ENCODE measurements around the gene RRAGD.

The RRAGD gene

DNA sequence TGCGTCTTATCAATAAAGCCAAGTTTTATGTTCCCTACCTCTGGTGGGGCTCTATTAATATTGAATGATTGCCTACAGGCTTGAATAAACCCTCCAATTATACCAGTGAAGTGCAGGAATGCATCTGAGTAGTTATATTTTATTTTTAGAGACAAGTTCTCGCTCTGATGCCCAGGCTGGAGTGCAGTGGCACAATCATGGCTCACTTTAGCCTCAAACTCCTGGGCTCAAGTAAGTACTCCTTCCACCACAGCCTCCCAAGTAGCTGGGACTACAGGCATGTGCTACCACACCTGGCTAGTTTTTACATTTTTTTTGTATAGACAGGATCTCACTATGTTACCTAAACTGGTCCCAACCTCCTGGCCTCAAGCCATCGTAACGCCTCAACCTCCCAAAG, 33.4 kb downstream of the RRAGD start:
- Histone ChIP-seq H3K9me3 (no peaks in the 10 kb centered on the region), H3K4me1 (peaks cover 4% of the 10 kb centered on the region), H3K36me3 (no peaks in the 10 kb centered on the region; the same call in 1 of the 2 replicates), H3K4me3 (ENCODE audit: low read depth, low read length) (no peak overlapping the region), H3K27me3 (no peaks in the 10 kb centered on the region)
- DNase-seq, result no peak
- TF ChIP-seq, protein P1, sequence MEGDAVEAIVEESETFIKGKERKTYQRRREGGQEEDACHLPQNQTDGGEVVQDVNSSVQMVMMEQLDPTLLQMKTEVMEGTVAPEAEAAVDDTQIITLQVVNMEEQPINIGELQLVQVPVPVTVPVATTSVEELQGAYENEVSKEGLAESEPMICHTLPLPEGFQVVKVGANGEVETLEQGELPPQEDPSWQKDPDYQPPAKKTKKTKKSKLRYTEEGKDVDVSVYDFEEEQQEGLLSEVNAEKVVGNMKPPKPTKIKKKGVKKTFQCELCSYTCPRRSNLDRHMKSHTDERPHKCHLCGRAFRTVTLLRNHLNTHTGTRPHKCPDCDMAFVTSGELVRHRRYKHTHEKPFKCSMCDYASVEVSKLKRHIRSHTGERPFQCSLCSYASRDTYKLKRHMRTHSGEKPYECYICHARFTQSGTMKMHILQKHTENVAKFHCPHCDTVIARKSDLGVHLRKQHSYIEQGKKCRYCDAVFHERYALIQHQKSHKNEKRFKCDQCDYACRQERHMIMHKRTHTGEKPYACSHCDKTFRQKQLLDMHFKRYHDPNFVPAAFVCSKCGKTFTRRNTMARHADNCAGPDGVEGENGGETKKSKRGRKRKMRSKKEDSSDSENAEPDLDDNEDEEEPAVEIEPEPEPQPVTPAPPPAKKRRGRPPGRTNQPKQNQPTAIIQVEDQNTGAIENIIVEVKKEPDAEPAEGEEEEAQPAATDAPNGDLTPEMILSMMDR (IDR thresholded peaks at IDR 0.05; ENCODE audit: low read depth, low read length), result no peak

DNA sequence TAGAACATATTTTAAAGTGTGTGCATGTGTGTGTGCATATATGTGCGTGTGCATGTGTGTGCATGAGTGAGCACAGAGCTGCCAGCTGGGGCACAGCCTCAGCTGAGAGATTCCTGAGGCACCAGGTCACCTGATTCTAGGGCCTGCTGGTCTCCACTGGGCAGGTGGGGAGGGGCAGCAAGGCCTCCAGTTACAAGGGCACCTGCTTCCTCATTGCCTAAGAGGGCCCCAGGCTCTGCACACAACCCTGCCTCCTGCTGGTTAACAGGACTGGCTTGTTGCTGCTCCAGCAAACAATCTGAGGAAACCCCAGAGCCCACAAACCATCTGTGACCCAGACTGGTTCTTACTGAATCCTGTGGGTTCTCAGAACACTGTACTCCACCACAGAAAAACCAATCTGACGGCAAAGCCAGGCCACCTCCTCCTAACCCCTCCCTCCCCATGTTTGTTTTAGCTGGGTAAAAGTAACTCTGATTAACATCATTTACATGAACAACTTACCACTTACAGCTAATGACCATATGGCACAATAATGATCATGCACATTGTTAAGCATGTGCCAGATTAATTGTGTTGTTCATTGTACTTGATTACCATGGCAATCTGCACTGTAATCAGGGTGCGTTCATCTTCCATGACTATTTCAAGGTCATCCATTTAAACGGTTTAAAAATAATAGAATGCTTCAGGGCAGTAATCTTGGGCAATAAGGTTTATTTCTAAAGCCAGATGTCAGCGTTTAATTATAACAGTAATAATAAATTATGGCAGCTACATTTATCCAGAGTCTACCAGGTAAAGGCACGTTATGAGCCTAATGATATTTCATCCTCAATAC, 36.4 kb downstream of the RRAGD start:
- TF ChIP-seq, protein P1 (IDR thresholded peaks at IDR 0.05; ENCODE audit: low read depth, low read length), result peak; percentile 64
- Histone ChIP-seq H3K27me3 (no peaks in the 10 kb centered on the region), H3K4me1 (peaks cover 4% of the 10 kb centered on the region), H3K9me3 (no peaks in the 10 kb centered on the region), H3K4me3 (ENCODE audit: low read depth, low read length) (no peak overlapping the region), H3K36me3 (no peaks in the 10 kb centered on the region; the same call in 1 of the 2 replicates)
- peak; percentile 74 for DNase-seq

DNA sequence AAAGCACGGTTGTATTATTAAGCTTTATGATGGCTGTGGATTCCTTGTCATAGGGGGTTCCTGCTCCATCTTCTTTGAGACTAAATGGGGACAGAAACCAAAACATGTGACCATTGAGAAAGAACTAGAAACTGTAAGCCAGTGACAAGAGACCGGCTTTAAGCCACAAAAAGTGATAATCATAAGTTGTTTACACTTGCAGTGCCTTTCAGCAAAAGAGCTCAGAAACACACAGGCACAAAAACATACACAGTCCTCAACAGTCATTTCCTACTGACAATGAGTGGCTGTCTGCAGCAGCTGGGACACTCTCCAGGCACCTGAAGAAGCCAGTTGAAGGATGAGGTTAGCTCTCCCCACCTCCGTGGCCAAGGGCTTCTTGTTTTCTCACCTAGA, 39.6 kb downstream of the RRAGD start:
- no peak for DNase-seq
- TF ChIP-seq, protein P1 (IDR thresholded peaks at IDR 0.05; ENCODE audit: low read depth, low read length), result no peak
- H3K9me3 ChIP-seq, result no peaks in the 10 kb centered on the region
- H3K4me3 ChIP-seq (ENCODE audit: low read depth, low read length), result no peak overlapping the region
- H3K36me3 ChIP-seq, result no peaks in the 10 kb centered on the region
- H3K27me3 ChIP-seq, result no peaks in the 10 kb centered on the region
- H3K4me1 ChIP-seq, result peaks cover 4% of the 10 kb centered on the region

DNA sequence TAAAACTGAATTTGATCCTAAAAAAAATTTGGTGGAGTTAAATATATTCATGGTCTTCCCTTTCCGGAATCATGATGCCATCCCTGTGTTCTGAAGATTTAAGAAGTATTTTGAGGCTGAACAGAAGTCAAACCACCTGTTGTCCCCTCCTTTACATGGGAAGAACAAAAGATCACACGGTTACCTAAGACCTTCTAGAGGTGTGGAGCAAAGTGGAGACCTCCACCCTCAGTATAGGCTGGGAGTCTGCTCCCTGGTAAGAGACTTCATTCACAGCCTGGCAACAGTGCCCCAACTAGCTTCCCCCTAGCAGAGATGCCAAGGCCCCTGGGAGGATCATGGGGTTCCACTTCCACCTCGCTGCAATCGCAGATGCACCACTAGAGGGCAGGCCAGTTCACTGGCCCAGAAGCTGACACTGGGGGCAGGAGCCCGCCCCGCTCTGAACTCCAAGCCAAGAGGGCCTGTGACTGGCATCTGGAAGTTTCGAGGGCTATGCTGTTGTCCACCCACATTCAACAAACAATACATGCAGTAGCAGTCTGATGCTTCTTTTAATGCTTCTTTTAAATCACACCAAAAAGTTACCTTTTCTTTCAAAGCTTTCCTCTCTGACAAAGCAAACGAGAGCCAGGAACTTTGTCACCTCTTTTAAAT, 40.1 kb downstream of the RRAGD start:
- H3K4me3 ChIP-seq (ENCODE audit: low read depth, low read length), result no peak overlapping the region
- TF ChIP-seq, protein P1 (IDR thresholded peaks at IDR 0.05; ENCODE audit: low read depth, low read length), result peak; percentile 97
- H3K9me3 ChIP-seq, result no peaks in the 10 kb centered on the region
- DNase-seq, result peak; percentile 79
- peaks cover 4% of the 10 kb centered on the region for H3K4me1 ChIP-seq
- no peaks in the 10 kb centered on the region for H3K36me3 ChIP-seq
- H3K27me3 ChIP-seq, result no peaks in the 10 kb centered on the region

DNA sequence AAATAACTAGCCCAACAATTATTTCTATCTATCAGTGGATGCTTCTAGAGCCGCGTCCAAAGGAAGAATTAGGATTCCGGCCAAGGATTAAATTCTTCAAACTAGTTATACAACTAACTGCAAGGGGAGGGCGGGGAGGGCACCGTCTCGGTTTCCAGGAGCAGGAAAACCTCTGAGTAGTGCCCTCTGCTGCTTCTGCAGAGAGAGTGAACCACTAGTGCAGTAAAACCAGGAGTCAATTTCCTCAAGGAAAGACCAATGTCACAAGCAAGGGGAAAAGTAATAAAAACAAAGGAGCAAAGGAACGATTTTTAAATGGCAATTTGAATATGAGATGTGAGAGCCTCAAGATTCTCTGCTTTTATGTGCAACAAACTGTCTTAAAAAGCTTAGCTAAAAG, 43.1 kb downstream of the RRAGD start:
- H3K27me3 ChIP-seq, result no peaks in the 10 kb centered on the region
- H3K4me1 ChIP-seq, result no peaks in the 10 kb centered on the region
- H3K4me3 ChIP-seq (ENCODE audit: low read depth, low read length), result no peak overlapping the region
- no peaks in the 10 kb centered on the region for H3K36me3 ChIP-seq
- no peaks in the 10 kb centered on the region for H3K9me3 ChIP-seq
- DNase-seq, result no peak
- TF ChIP-seq, protein P1 (IDR thresholded peaks at IDR 0.05; ENCODE audit: low read depth, low read length), result peak; percentile 26; the same call in 1 of the 2 replicates

DNA sequence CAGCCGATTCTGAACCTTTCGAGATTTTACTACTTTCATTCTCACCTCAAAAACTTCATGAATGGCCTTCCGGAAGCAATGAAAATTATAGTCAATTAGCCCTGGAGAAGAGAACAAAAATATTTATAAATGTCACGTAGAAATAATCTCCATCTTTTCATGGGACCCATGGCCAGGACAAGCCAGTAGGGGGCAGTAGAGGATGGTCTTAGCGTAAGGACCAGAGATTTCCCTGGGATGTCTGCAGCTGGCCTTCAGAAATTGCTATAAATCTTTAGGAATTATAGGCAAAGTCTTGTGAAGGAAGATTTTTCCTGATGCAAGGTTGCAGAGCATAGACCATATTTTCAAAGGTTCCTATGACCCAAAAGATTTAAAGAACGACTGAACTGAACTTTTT, 44.0 kb downstream of the RRAGD start:
- Histone ChIP-seq H3K36me3 (no peaks in the 10 kb centered on the region), H3K4me3 (ENCODE audit: low read depth, low read length) (no peak overlapping the region), H3K27me3 (no peaks in the 10 kb centered on the region), H3K9me3 (no peaks in the 10 kb centered on the region), H3K4me1 (no peaks in the 10 kb centered on the region)
- DNase-seq, result peak; percentile 81
- TF ChIP-seq, protein P1 (IDR thresholded peaks at IDR 0.05; ENCODE audit: low read depth, low read length), result peak; percentile 92
